GM19452 (cell line): Measurements from ENCODE around the gene NFE2L1.

ENCODE experiments used
- ATAC-seq: cut with Tn5 transposase; IDR thresholded peaks from one replicate; pipeline ENCODE4 v1.9.1; 2021; ENCODE audit not compliant: unreplicated experiment

The NFE2L1 gene

DNA sequence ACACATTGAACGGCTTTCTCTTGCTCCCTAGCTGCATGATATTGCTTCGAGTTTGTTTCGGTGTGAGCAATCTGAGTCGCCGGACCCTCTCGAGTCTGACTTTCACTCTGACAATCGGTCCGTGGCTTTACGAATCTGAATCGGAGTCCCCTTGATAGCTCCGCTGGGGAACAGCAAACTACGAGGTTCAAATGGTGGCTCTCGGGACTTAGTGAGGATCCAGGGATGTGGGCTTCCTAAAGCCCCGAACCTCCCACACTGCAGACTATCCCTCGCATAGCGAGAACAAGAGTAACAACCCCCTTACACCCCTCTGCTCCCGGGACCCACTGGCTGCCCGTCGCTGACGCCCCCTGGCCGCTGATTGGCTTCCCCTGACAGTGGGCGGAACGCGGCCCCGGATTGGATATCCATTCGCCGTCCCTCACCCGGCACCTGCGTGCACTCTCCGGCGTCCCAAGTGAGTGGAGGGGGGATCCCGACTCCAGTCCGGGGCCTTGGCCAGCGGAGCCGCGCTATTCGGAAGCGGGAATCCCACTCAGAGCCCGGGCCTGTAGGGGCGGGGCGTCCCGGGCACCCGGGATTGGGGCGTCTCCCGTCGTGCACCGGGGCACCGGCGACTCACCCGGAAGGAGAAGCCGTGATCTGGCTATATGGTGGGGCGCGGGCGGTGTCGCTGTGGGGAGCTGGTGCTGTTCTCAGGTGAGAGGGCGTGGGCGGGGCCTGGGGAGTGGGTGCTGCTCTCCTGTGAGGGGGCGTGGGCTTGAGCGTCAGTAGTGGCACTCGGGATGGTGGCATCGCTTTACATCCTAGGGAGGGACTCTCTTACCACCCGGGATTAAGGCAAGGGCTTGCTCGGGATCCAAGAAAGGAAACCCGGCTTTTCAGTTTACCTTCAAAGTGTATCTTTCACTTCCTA is 59.2 kb downstream of the NFE2L1 start, which contains the start of gene SNX11:
TSS of gene SNX11 (plus strand) at position 630 of the 919 bp plus-strand sequence. CDS start 4,278 bp downstream, outside the sequence.
- ATAC-seq, result peak; percentile 76

DNA sequence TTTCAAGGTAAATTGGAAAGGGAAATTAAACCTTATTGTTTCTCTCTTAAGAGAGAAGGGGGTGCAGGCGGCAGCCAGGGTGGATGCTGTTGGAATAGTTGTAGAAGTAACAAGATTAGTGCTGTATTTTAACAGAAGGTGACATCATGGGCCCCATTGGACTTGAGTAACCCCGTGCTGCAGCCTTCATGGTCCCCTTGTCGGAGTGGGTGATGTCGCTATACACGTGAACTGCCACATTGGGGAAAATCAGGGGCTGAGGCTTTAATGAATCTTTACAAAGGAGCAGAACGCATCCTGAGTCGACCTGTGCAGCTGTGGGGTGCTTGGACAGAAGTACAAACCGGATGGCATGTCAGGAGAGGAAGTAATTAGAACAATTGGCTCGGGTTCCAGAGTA is 62.6 kb downstream of the NFE2L1 start:
- ATAC-seq, result no peak
